A549 (cell line): ENCODE measurements around the gene C16orf78.

ENCODE experiments used
- CEBPB ChIP-seq, 2 experiments: fragments of >200 bp in 1 of 2; sonication (Bioruptor Twin) in 1 of 2; formaldehyde crosslinking in 1 of 2; IDR thresholded peaks; 2 replicates each; pipeline ENCODE4 v1.6.1; 2012 to 2016
- CTCF ChIP-seq: fragments of >200 bp; sonication (Bioruptor Twin); formaldehyde crosslinking; IDR thresholded peaks from 3 replicates; pipeline ENCODE4 v1.5.1; 2016
- FOSB ChIP-seq: fragments of 250-450 bp; sonication (Bioruptor Pico); IDR thresholded peaks from 2 replicates; pipeline ENCODE4 v1.5.0; 2020; ENCODE audit warnings: mild to moderate bottlenecking, moderate library complexity
- HDAC2 ChIP-seq: fragments of 200-600 bp; sonication (generic); IDR thresholded peaks from 2 replicates; pipeline ENCODE4 v1.6.1; 2016
- KDM1A ChIP-seq: fragments of 200-600 bp; sonication (generic); IDR thresholded peaks from 2 replicates; pipeline ENCODE4 v1.6.1; 2016; ENCODE audit warnings: low read depth, mild to moderate bottlenecking
- KDM5A ChIP-seq: fragments of 200-600 bp; sonication (generic); IDR thresholded peaks from 2 replicates; pipeline ENCODE4 v1.6.1; 2016; ENCODE audit warnings: antibody characterized with exemption, mild to moderate bottlenecking
- MAX ChIP-seq: IDR thresholded peaks from 2 replicates; pipeline ENCODE4 v1.6.1; 2012
- POLR2A ChIP-seq: IDR thresholded peaks from 2 replicates; pipeline ENCODE4 v1.6.1; 2012; ENCODE audit warnings: mild to moderate bottlenecking, low read length
- RAD21 ChIP-seq, 2 experiments: fragments of >200 bp in 1 of 2; sonication (Bioruptor Twin) in 1 of 2; formaldehyde crosslinking in 1 of 2; IDR thresholded peaks in 1 of 2; conservative IDR thresholded peaks in 1 of 2; 2 replicates in 1 of 2; 3 replicates in 1 of 2; pipeline ENCODE4 v1.6.1; 2012 to 2018; ENCODE audit warnings: inconsistent platforms in 1 of 2
- RFX5 ChIP-seq: fragments of 450-650 bp; IDR thresholded peaks from 2 replicates; pipeline ENCODE4 v1.7.1; 2014; ENCODE audit warnings: antibody characterized with exemption, mild to moderate bottlenecking, moderate library complexity
- ZFP36 ChIP-seq: fragments of 450-650 bp; IDR thresholded peaks from 2 replicates; pipeline ENCODE4 v1.6.1; 2014; ENCODE audit warnings: borderline replicate concordance; ENCODE audit not compliant: partially characterized antibody
- TF ChIP-seq, protein P1 (sequence below): fragments of 200-600 bp; sonication (generic); IDR thresholded peaks from 2 replicates; pipeline ENCODE4 v1.6.1; 2016; ENCODE audit warnings: antibody characterized with exemption, mild to moderate bottlenecking, moderate library complexity

GRCh38 chr16:49428808-49429207 lies 55.2 kb downstream of the C16orf78 start:
- TF ChIP-seq KDM1A, result no peak
- TF ChIP-seq CTCF, result no peak
- TF ChIP-seq RAD21 (conservative IDR thresholded peaks at IDR 0.05 in 1 of 2, IDR thresholded peaks at IDR 0.05 in 1 of 2), result no peak
- TF ChIP-seq CEBPB (IDR thresholded peaks at IDR 0.05), result no peak
- no peak for TF ChIP-seq HDAC2
- no peak for TF ChIP-seq KDM5A
- TF ChIP-seq, protein P1, sequence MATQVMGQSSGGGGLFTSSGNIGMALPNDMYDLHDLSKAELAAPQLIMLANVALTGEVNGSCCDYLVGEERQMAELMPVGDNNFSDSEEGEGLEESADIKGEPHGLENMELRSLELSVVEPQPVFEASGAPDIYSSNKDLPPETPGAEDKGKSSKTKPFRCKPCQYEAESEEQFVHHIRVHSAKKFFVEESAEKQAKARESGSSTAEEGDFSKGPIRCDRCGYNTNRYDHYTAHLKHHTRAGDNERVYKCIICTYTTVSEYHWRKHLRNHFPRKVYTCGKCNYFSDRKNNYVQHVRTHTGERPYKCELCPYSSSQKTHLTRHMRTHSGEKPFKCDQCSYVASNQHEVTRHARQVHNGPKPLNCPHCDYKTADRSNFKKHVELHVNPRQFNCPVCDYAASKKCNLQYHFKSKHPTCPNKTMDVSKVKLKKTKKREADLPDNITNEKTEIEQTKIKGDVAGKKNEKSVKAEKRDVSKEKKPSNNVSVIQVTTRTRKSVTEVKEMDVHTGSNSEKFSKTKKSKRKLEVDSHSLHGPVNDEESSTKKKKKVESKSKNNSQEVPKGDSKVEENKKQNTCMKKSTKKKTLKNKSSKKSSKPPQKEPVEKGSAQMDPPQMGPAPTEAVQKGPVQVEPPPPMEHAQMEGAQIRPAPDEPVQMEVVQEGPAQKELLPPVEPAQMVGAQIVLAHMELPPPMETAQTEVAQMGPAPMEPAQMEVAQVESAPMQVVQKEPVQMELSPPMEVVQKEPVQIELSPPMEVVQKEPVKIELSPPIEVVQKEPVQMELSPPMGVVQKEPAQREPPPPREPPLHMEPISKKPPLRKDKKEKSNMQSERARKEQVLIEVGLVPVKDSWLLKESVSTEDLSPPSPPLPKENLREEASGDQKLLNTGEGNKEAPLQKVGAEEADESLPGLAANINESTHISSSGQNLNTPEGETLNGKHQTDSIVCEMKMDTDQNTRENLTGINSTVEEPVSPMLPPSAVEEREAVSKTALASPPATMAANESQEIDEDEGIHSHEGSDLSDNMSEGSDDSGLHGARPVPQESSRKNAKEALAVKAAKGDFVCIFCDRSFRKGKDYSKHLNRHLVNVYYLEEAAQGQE, result no peak
- no peak for TF ChIP-seq FOSB (CRISPR knock-in tag)
- TF ChIP-seq ZFP36, result no peak
- no peak for TF ChIP-seq POLR2A
- no peak for TF ChIP-seq MAX
- TF ChIP-seq RFX5, result no peak
